GM12878 (cell line): ENCODE measurements around the gene HOOK2. TPM values are rescaled to one million over a fixed set of nuclear protein-coding genes. Genes with fewer than 3 reads are reported as not detected.

ENCODE experiments used
- BMI1 ChIP-seq: fragments of 450-650 bp; IDR thresholded peaks from 2 replicates; pipeline ENCODE4 v1.6.1; 2016; ENCODE audit warnings: mild to moderate bottlenecking, moderate library complexity, borderline replicate concordance
- BRCA1 ChIP-seq: IDR thresholded peaks from 2 replicates; pipeline ENCODE4 v1.6.1; 2011; ENCODE audit warnings: low read depth, low read length, improper control_type of control experiment
- DPF2 ChIP-seq: fragments of 450-650 bp; IDR thresholded peaks from 2 replicates; pipeline ENCODE4 v1.6.1; 2017; ENCODE audit warnings: mild to moderate bottlenecking
- ETV6 ChIP-seq, 2 experiments: fragments of 450-650 bp in 1 of 2; IDR thresholded peaks in 1 of 2; conservative IDR thresholded peaks in 1 of 2; 2 replicates each; pipeline ENCODE4 v1.6.1; 2014; ENCODE audit warnings: antibody characterized with exemption in 1 of 2, borderline replicate concordance in 1 of 2, low read depth in 1 of 2, mild to moderate bottlenecking in 1 of 2, moderate library complexity in 1 of 2
- FOXM1 ChIP-seq: IDR thresholded peaks from 2 replicates; pipeline ENCODE4 v1.6.1; 2012; ENCODE audit warnings: low read depth, mild to moderate bottlenecking, inconsistent platforms, low read length, moderate library complexity
- GATAD2B ChIP-seq: fragments of 450-650 bp; conservative IDR thresholded peaks from 2 replicates; pipeline ENCODE4 v1.6.1; 2017; ENCODE audit warnings: low read depth, mild to moderate bottlenecking, moderate library complexity
- IKZF1 ChIP-seq: fragments of 450-650 bp; conservative IDR thresholded peaks from 2 replicates; pipeline ENCODE4 v1.6.1; 2017; ENCODE audit warnings: antibody characterized with exemption, mild to moderate bottlenecking
- IRF3 ChIP-seq: fragments of 450-650 bp; IDR thresholded peaks from 2 replicates; pipeline ENCODE4 v1.6.1; 2014; ENCODE audit warnings: mild to moderate bottlenecking
- KAT2A ChIP-seq: conservative IDR thresholded peaks from 2 replicates; pipeline ENCODE4 v1.6.1; 2011; ENCODE audit warnings: low read depth, low read length; ENCODE audit not compliant: control insufficient read depth
- NKRF ChIP-seq: fragments of 450-650 bp; conservative IDR thresholded peaks from 2 replicates; pipeline ENCODE4 v1.6.1; 2017; ENCODE audit warnings: mild to moderate bottlenecking, moderate library complexity
- PBX3 ChIP-seq: IDR thresholded peaks from 2 replicates; pipeline ENCODE4 v1.6.1; 2011; ENCODE audit warnings: mild to moderate bottlenecking, low read depth, low read length, moderate library complexity; ENCODE audit not compliant: insufficient replicate concordance
- POU2F2 ChIP-seq: IDR thresholded peaks from 3 replicates; pipeline ENCODE4 v1.6.1; 2011; ENCODE audit warnings: low read depth, mild to moderate bottlenecking, low read length, borderline replicate concordance
- RELB ChIP-seq: fragments of 450-650 bp; IDR thresholded peaks from 2 replicates; pipeline ENCODE4 v1.6.1; 2017; ENCODE audit warnings: low read depth, mild to moderate bottlenecking, moderate library complexity
- RUNX3 ChIP-seq: IDR thresholded peaks from 2 replicates; pipeline ENCODE4 v1.6.1; 2012; ENCODE audit warnings: low read length, inconsistent platforms
- STAT1 ChIP-seq: fragments of 450-650 bp; conservative IDR thresholded peaks from 2 replicates; pipeline ENCODE4 v1.6.1; 2014; ENCODE audit warnings: antibody characterized with exemption, mild to moderate bottlenecking
- TARDBP ChIP-seq: IDR thresholded peaks from 2 replicates; pipeline ENCODE4 v1.6.1; 2016; ENCODE audit warnings: borderline replicate concordance
- TBL1XR1 ChIP-seq: IDR thresholded peaks from 2 replicates; pipeline ENCODE4 v1.6.1; 2012; ENCODE audit warnings: low read depth, low read length, improper control_type of control experiment
- ZNF24 ChIP-seq: fragments of 450-650 bp; IDR thresholded peaks from 2 replicates; pipeline ENCODE4 v1.6.1; 2017; ENCODE audit warnings: antibody characterized with exemption, mild to moderate bottlenecking
- polyA plus RNA-seq, 11 experiments: library from polyadenylated mRNA; depleted of rRNA in 4 of 11; unstranded in 6 of 11; stranded (reverse) in 5 of 11; fragments of >200 nt; fragmentation: Nextera tagmentation in 4 of 11; fragmentation: Illumina TruSeq in 1 of 11; extraction: Ambion mirVana in 4 of 11; extraction: Trizol in 1 of 11; gene quantifications; 1 replicate in 1 of 11; 2 replicates in 10 of 11; pipeline versions ENCODE4 v1.2.1 to v1.2.3, GENCODE V29; 2011 to 2016; ENCODE audit warnings: inconsistent platforms in 2 of 11, missing spikeins in 2 of 11, low read depth in 1 of 11
- total RNA-seq, 4 experiments: library from RNA; depleted of rRNA in 3 of 4; stranded (reverse); fragments of >200 nt in 3 of 4; fragmentation: Illumina TruSeq in 1 of 4; extraction: Trizol in 1 of 4; gene quantifications; 2 replicates each; pipeline versions ENCODE4 v1.2.1 to v1.2.3, GENCODE V29; 2013 to 2021
- TF ChIP-seq, protein P1 (sequence below): fragments of 450-650 bp; IDR thresholded peaks from 2 replicates; pipeline ENCODE4 v1.6.1; 2016; ENCODE audit warnings: mild to moderate bottlenecking, moderate library complexity, borderline replicate concordance

HOOK2 gene
- total and polyA plus RNA-seq, 10 of the 15 experiments (the other 5 are each of a cell fraction or from before 2014, with no cell fraction given) = 1.5 to 9.6 (median 6.2) TPM

DNA sequence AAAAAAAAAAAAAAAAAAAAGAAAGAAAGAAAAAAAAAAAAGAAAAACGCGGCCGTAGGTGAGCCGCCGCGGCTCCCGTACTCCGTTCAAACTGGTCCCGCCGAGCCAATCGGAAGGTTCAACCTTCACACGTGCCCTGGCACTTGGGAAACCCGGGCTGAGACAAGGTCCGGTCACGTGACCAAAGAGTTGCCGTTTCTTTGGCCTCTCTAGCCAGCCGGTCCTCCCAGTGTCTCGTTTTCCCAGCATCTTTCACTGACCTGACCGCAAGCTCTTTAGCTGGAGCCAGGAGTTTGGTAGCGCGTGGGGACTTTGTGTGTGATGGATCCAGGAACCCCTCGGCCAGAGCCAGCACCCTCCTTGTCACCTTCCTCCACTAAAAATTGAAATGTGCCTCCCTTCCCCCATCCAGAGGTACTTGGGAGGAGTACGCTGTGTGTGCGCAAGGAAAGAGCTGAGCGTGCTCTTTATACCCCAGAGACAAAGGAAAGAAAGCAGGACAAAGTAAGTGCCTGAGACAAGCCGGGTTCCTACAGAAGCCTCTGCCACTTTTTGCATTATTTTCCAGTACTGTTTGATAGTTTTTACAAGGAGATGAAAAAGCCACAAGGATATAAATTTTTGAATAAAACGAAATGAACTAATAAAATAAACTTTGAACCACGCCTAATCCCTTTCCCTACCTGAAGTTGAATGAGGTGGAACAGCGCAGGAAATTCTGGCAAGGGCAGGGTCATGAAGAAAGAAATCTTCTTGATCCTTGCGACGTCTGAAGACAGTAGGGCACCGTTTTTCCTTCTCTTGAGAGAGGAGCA, 52.6 kb downstream of the HOOK2 start (continued):
- TF ChIP-seq KAT2A = no peak
- no peak for TF ChIP-seq ZNF24
- TF ChIP-seq DPF2 = 0 out of 2 replicates have a peak, but pooled peaks have one; percentile 43
- TF ChIP-seq IRF3 = peak; percentile 42; the same call in 1 of the 2 replicates
- TF ChIP-seq NKRF = peak; percentile 75
- TF ChIP-seq BMI1 = no peak
- no peak for TF ChIP-seq STAT1
- TF ChIP-seq, protein P1, sequence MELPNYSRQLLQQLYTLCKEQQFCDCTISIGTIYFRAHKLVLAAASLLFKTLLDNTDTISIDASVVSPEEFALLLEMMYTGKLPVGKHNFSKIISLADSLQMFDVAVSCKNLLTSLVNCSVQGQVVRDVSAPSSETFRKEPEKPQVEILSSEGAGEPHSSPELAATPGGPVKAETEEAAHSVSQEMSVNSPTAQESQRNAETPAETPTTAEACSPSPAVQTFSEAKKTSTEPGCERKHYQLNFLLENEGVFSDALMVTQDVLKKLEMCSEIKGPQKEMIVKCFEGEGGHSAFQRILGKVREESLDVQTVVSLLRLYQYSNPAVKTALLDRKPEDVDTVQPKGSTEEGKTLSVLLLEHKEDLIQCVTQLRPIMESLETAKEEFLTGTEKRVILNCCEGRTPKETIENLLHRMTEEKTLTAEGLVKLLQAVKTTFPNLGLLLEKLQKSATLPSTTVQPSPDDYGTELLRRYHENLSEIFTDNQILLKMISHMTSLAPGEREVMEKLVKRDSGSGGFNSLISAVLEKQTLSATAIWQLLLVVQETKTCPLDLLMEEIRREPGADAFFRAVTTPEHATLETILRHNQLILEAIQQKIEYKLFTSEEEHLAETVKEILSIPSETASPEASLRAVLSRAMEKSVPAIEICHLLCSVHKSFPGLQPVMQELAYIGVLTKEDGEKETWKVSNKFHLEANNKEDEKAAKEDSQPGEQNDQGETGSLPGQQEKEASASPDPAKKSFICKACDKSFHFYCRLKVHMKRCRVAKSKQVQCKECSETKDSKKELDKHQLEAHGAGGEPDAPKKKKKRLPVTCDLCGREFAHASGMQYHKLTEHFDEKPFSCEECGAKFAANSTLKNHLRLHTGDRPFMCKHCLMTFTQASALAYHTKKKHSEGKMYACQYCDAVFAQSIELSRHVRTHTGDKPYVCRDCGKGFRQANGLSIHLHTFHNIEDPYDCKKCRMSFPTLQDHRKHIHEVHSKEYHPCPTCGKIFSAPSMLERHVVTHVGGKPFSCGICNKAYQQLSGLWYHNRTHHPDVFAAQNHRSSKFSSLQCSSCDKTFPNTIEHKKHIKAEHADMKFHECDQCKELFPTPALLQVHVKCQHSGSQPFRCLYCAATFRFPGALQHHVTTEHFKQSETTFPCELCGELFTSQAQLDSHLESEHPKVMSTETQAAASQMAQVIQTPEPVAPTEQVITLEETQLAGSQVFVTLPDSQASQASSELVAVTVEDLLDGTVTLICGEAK = peak; percentile 84; the same call in 1 of the 2 replicates
- TF ChIP-seq RUNX3 = peak; percentile 96
- TF ChIP-seq RELB = peak; percentile 84
- 0 out of 2 replicates have a peak, but pooled peaks have one; percentile 22 for TF ChIP-seq FOXM1
- TF ChIP-seq BRCA1 = no peak
- TF ChIP-seq POU2F2 = peak; percentile 58; the same call in 2 of the 3 replicates
- 0 out of 2 replicates have a peak, but pooled peaks have one; percentile 23 for TF ChIP-seq TARDBP
- no peak for TF ChIP-seq PBX3
- no peak for TF ChIP-seq ETV6 (conservative IDR thresholded peaks at IDR 0.05 in 1 of 2, IDR thresholded peaks at IDR 0.05 in 1 of 2; ENCODE audit: borderline replicate concordance in 1 of 2, low read depth in 1 of 2)
- TF ChIP-seq TBL1XR1 = peak; percentile 15; the same call in 1 of the 2 replicates
- no peak; the same call in 1 of the 2 replicates for TF ChIP-seq GATAD2B
- TF ChIP-seq IKZF1 = peak; percentile 92
